IMR-90 (cell line): ENCODE data around the gene NLGN4X. TPM values are rescaled to one million over a fixed set of nuclear protein-coding genes. Genes with fewer than 3 reads are reported as not detected.

Experiments used
- ATAC-seq: fragments of 200-7000 bp; cut with Tn5 transposase; 2 replicates; pipeline ENCODE4 v1.9.1; 2020; ENCODE audit warnings: low read depth, mild to moderate bottlenecking, moderate library complexity
- BruUV-seq: library from RNA; stranded (reverse); fragments of 400-500 nt; replicated peaks from 2 replicates; lab custom pipeline; 2021; lab: Mats Ljungman, UMichigan
- CTCF ChIA-PET: fragments of 300-600 bp; formaldehyde crosslinking; extraction: SDS; loops from one replicate; lab custom pipeline; 2021; ENCODE audit warnings: antibody characterized with exemption; lab: Yijun Ruan, JAX
- POLR2A ChIA-PET: fragments of 300-600 bp; sonication (Branson Sonifier 250); formaldehyde crosslinking; loops from one replicate; lab custom pipeline; 2022; ENCODE audit warnings: antibody characterized with exemption; ENCODE audit not compliant: unreplicated experiment; lab: Charles Lee
- DNase-seq: peaks from one replicate; pipeline ENCODE4 v3.0.0; 2013
- H2AFZ ChIP-seq: replicated peaks from 2 replicates; pipeline ENCODE3; 2013; ENCODE audit warnings: low read length, mild to moderate bottlenecking; ENCODE audit not compliant: poor library complexity
- H2AK5ac ChIP-seq: 2 replicates; pipeline ENCODE4 v1.6.1; 2013; ENCODE audit warnings: low read depth, low read length, inconsistent platforms
- H2AK9ac ChIP-seq: replicated peaks from 2 replicates; pipeline ENCODE3; 2013; ENCODE audit warnings: mild to moderate bottlenecking, low read depth, low read length, moderate library complexity; ENCODE audit not compliant: poor library complexity
- H2BK120ac ChIP-seq: 2 replicates; pipeline ENCODE4 v1.6.1; 2013; ENCODE audit warnings: low read depth, low read length, inconsistent platforms
- H2BK15ac ChIP-seq: 3 replicates; pipeline ENCODE4 v1.6.1; 2013; ENCODE audit warnings: low read depth, low read length, inconsistent platforms
- H2BK20ac ChIP-seq: 2 replicates; pipeline ENCODE4 v1.6.1; 2013; ENCODE audit warnings: low read depth, mild to moderate bottlenecking, inconsistent platforms, low read length, moderate library complexity
- H2BK5ac ChIP-seq: 2 replicates; pipeline ENCODE4 v1.6.1; 2013; ENCODE audit warnings: mild to moderate bottlenecking, low read depth, low read length, inconsistent platforms; ENCODE audit not compliant: poor library complexity, severe bottlenecking
- H3K14ac ChIP-seq: replicated peaks from 2 replicates; pipeline ENCODE4 v1.6.1; 2013; ENCODE audit warnings: low read depth, low read length, inconsistent platforms
- H3K18ac ChIP-seq: 2 replicates; pipeline ENCODE4 v1.6.1; 2013; ENCODE audit warnings: low read depth, low read length, control low read depth
- H3K23ac ChIP-seq: 2 replicates; pipeline ENCODE4 v1.6.1; 2013; ENCODE audit warnings: low read depth, low read length, inconsistent platforms
- H3K27ac ChIP-seq: 2 replicates; pipeline ENCODE4 v1.5.1; 2013; ENCODE audit warnings: mild to moderate bottlenecking, control low read depth, low read length; ENCODE audit not compliant: insufficient read depth
- H3K27me3 ChIP-seq: 2 replicates; pipeline ENCODE4 v1.6.1; 2013; ENCODE audit warnings: low read length; ENCODE audit not compliant: control insufficient read depth, insufficient read depth
- H3K36me3 ChIP-seq: 2 replicates; pipeline ENCODE4 v1.6.1; 2013; ENCODE audit warnings: low read length, mixed read lengths; ENCODE audit not compliant: control insufficient read depth, insufficient read depth
- H3K4ac ChIP-seq: 2 replicates; pipeline ENCODE4 v1.6.1; 2013; ENCODE audit warnings: low read depth, low read length, inconsistent platforms
- H3K4me1 ChIP-seq: 2 replicates; pipeline ENCODE4 v1.6.1; 2013; ENCODE audit warnings: low read length, mixed read lengths; ENCODE audit not compliant: control insufficient read depth, insufficient read depth
- H3K4me2 ChIP-seq: 2 replicates; pipeline ENCODE4 v1.6.1; 2013; ENCODE audit warnings: low read depth, mild to moderate bottlenecking, control low read depth, low read length, moderate library complexity
- H3K4me3 ChIP-seq: 2 replicates; pipeline ENCODE4 v1.5.1; 2013; ENCODE audit warnings: low read depth, mild to moderate bottlenecking, control low read depth, low read length, moderate library complexity; ENCODE audit not compliant: insufficient read depth
- H3K56ac ChIP-seq: 2 replicates; pipeline ENCODE4 v1.6.1; 2013; ENCODE audit warnings: low read length, inconsistent platforms; ENCODE audit not compliant: insufficient read depth; ENCODE audit errors: extremely low read depth
- H3K79me1 ChIP-seq, 2 experiments: 2 replicates each; pipeline ENCODE4 v1.6.1; 2013; ENCODE audit warnings: low read length in 2 of 2, inconsistent platforms in 1 of 2, low read depth in 1 of 2
- H3K9ac ChIP-seq: 2 replicates; pipeline ENCODE4 v1.6.1; 2013; ENCODE audit warnings: low read depth, low read length, control low read depth
- H3K9me1 ChIP-seq: 2 replicates; pipeline ENCODE4 v1.6.1; 2013; ENCODE audit warnings: low read length, inconsistent platforms; ENCODE audit not compliant: insufficient read depth
- H3K9me3 ChIP-seq: 2 replicates; pipeline ENCODE4 v1.6.1; 2013; ENCODE audit warnings: low read length; ENCODE audit not compliant: control insufficient read depth, insufficient read depth
- H4K20me1 ChIP-seq: 2 replicates; pipeline ENCODE4 v1.6.1; 2013; ENCODE audit warnings: low read length, inconsistent platforms; ENCODE audit not compliant: insufficient read depth
- H4K5ac ChIP-seq: 2 replicates; pipeline ENCODE4 v1.6.1; 2013; ENCODE audit warnings: mild to moderate bottlenecking, low read depth, low read length, control low read depth
- H4K8ac ChIP-seq, 2 experiments: 2 replicates each; pipeline ENCODE4 v1.6.1; 2013; ENCODE audit warnings: low read depth in 2 of 2, low read length in 2 of 2, control low read depth in 1 of 2, inconsistent platforms in 1 of 2
- H4K91ac ChIP-seq: 2 replicates; pipeline ENCODE4 v1.6.1; 2013; ENCODE audit warnings: low read depth, low read length, inconsistent platforms; ENCODE audit not compliant: insufficient read depth
- BHLHE40 ChIP-seq: fragments of 150-350 bp; IDR thresholded peaks from 2 replicates; pipeline ENCODE4 v1.6.1; 2016; ENCODE audit warnings: mild to moderate bottlenecking, low read depth, low read length
- CEBPB ChIP-seq: IDR thresholded peaks from 2 replicates; pipeline ENCODE4 v1.6.1; 2012; ENCODE audit warnings: low read depth, low read length, improper control_type of control experiment
- CHD1 ChIP-seq: IDR thresholded peaks from 2 replicates; pipeline ENCODE4 v1.6.1; 2012; ENCODE audit warnings: low read depth, low read length, improper control_type of control experiment
- FOS ChIP-seq: fragments of 150-350 bp; IDR thresholded peaks from 2 replicates; pipeline ENCODE4 v1.6.1; 2016; ENCODE audit warnings: low read depth, low read length
- MAFK ChIP-seq: IDR thresholded peaks from 2 replicates; pipeline ENCODE4 v1.6.1; 2012; ENCODE audit warnings: low read depth, low read length, improper control_type of control experiment
- MAZ ChIP-seq: IDR thresholded peaks from 2 replicates; pipeline ENCODE4 v1.6.1; 2012; ENCODE audit warnings: low read depth, mild to moderate bottlenecking, low read length, improper control_type of control experiment, moderate library complexity, borderline replicate concordance
- MXI1 ChIP-seq: IDR thresholded peaks from 2 replicates; pipeline ENCODE4 v1.6.1; 2012; ENCODE audit warnings: low read depth, mild to moderate bottlenecking, low read length, moderate library complexity, borderline replicate concordance
- NFE2L2 ChIP-seq: fragments of 150-350 bp; IDR thresholded peaks from 2 replicates; pipeline ENCODE4 v1.6.1; 2016; ENCODE audit warnings: low read depth, mild to moderate bottlenecking, low read length
- POLR2A ChIP-seq: IDR thresholded peaks from 2 replicates; pipeline ENCODE4 v1.6.1; 2012; ENCODE audit warnings: mild to moderate bottlenecking, low read depth, low read length
- RAD21 ChIP-seq: IDR thresholded peaks from 2 replicates; pipeline ENCODE4 v1.6.1; 2012; ENCODE audit warnings: low read length, improper control_type of control experiment
- RCOR1 ChIP-seq: IDR thresholded peaks from 2 replicates; pipeline ENCODE4 v1.6.1; 2012; ENCODE audit warnings: mild to moderate bottlenecking, low read length, improper control_type of control experiment; ENCODE audit not compliant: insufficient replicate concordance
- SMC3 ChIP-seq: fragments of 150-350 bp; IDR thresholded peaks from 2 replicates; pipeline ENCODE4 v1.6.1; 2016; ENCODE audit warnings: low read depth, mild to moderate bottlenecking, antibody characterized with exemption, low read length, moderate library complexity
- WGBS, 2 experiments: methylation state at CpG; one replicate each; pipeline versions ENCODE4 v1.1.5 to v1.1.7; 2013; ENCODE audit warnings: missing lambda C conversion rate in 2 of 2; ENCODE audit not compliant: insufficient read length in 1 of 2; ENCODE audit errors: extremely low coverage in 2 of 2; 5-methylcytosine and 5-hydroxymethylcytosine counted together
- dilution Hi-C: fragments of 300-500 bp; cut with HindIII; formaldehyde crosslinking; loops from one replicate; pipeline ENCODE4 v1.14.3; 2018; ENCODE audit warnings: low sequenced_read_pairs; ENCODE audit not compliant: unreplicated experiment
- in situ Hi-C: fragments of 300-500 bp; cut with MboI; formaldehyde crosslinking; loops from 3 replicates; pipeline ENCODE4 v1.14.3; 2019; ENCODE audit warnings: low sequenced_read_pairs, inconsistent platforms, mixed read lengths
- intact Hi-C: fragments of 100-400 bp; cut with micrococcal nuclease; formaldehyde crosslinking; loops from 2 replicates; pipeline ENCODE4 v1.10.0; 2022
- polyA plus RNA-seq, 3 experiments: library from polyadenylated mRNA; depleted of rRNA; stranded (reverse); fragments of >200 nt; gene quantifications; 2 replicates each; pipeline ENCODE4 v1.2.3, GENCODE V29; 2012; ENCODE audit warnings: low replicate concordance in 1 of 3
- total RNA-seq: library from RNA; depleted of rRNA; stranded (reverse); fragments of >200 nt; gene quantifications from 2 replicates; pipeline ENCODE4 v1.2.3, GENCODE V29; 2012
- TF ChIP-seq, protein P1 (sequence below): fragments of 150-350 bp; IDR thresholded peaks from 2 replicates; pipeline ENCODE4 v1.6.1; 2016; ENCODE audit warnings: low read depth, mild to moderate bottlenecking, low read length, moderate library complexity, borderline replicate concordance
- TF ChIP-seq, protein P2 (sequence below): conservative IDR thresholded peaks from 2 replicates; pipeline ENCODE4 v1.5.1; 2012; ENCODE audit warnings: mild to moderate bottlenecking, low read depth, low read length, improper control_type of control experiment
- TF ChIP-seq, protein P3 (sequence below): fragments of 150-350 bp; IDR thresholded peaks from 2 replicates; pipeline ENCODE4 v1.6.1; 2017; ENCODE audit warnings: mild to moderate bottlenecking, antibody characterized with exemption, low read length, low read depth

The NLGN4X gene
- total and polyA plus RNA-seq, 2 of the 4 experiments (the other 2 are of a cell fraction), result not detected

DNA sequence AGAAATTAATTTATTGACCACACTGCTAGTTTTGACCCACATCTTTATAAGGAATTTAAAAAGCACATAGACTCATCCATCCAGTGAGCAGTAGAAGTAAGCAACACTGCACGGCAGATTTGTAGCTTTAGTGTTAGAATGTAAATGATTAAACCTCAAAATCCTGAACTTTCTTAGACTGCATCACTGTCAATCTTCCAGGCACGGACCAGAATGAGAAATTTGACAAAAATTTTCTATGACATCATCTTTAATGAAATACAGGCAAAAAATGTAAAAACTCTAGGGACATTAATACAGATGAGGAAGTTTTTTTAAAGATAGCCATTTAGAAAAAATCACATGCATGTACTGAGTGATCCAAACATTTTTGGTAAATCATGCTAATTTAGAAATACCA lies 29.2 kb downstream of the NLGN4X start:
- POLR2A ChIA-PET, result no interaction called here
- H4K5ac ChIP-seq, result no peak overlapping the region

More for the DNA sequence above, 29.2 kb downstream of the NLGN4X start:
- Histone ChIP-seq H3K4ac (no peak overlapping the region), H2AFZ (no peak overlapping the region), H2BK5ac (no peak overlapping the region), H3K4me2 (no peak overlapping the region), H3K9me1 (no peaks in the 10 kb centered on the region), H3K23ac (no peak overlapping the region), H2BK20ac (no peak overlapping the region), H2BK120ac (no peak overlapping the region), H3K79me1 (no peaks in the 10 kb centered on the region), H3K14ac (no peak overlapping the region), H4K20me1 (no peaks in the 10 kb centered on the region), H2AK9ac (no peak overlapping the region), H3K27me3 (no peaks in the 10 kb centered on the region), H3K4me1 (no peaks in the 10 kb centered on the region), H4K8ac (no peak overlapping the region), H3K27ac (no peak overlapping the region), H2BK15ac (no peak overlapping the region), H3K9me3 (peaks cover 11% of the 10 kb centered on the region), H2AK5ac (no peak overlapping the region), H4K91ac (no peak overlapping the region), H3K4me3 (no peak overlapping the region), H3K9ac (no peak overlapping the region), H3K18ac (no peak overlapping the region), H3K36me3 (no peaks in the 10 kb centered on the region), H3K56ac (no peak overlapping the region)
- intact Hi-C loops, result no loop called here
- dilution Hi-C loops, result no loop called here
- ATAC-seq (no peak), DNase-seq (no peak)
- no CpG with 5 or more reads among the region's 2 CpGs for WGBS, 2 experiments
- TF ChIP-seq NFE2L2 (no peak), MXI1 (no peak), BHLHE40 (no peak), MAFK (no peak), RCOR1 (no peak), CEBPB (no peak), RAD21 (no peak), FOS (no peak), CHD1 (no peak), SMC3 (no peak), MAZ (no peak), POLR2A (no peak)
- TF ChIP-seq, protein P1, sequence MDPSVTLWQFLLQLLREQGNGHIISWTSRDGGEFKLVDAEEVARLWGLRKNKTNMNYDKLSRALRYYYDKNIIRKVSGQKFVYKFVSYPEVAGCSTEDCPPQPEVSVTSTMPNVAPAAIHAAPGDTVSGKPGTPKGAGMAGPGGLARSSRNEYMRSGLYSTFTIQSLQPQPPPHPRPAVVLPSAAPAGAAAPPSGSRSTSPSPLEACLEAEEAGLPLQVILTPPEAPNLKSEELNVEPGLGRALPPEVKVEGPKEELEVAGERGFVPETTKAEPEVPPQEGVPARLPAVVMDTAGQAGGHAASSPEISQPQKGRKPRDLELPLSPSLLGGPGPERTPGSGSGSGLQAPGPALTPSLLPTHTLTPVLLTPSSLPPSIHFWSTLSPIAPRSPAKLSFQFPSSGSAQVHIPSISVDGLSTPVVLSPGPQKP, result no peak
- TF ChIP-seq, protein P2, sequence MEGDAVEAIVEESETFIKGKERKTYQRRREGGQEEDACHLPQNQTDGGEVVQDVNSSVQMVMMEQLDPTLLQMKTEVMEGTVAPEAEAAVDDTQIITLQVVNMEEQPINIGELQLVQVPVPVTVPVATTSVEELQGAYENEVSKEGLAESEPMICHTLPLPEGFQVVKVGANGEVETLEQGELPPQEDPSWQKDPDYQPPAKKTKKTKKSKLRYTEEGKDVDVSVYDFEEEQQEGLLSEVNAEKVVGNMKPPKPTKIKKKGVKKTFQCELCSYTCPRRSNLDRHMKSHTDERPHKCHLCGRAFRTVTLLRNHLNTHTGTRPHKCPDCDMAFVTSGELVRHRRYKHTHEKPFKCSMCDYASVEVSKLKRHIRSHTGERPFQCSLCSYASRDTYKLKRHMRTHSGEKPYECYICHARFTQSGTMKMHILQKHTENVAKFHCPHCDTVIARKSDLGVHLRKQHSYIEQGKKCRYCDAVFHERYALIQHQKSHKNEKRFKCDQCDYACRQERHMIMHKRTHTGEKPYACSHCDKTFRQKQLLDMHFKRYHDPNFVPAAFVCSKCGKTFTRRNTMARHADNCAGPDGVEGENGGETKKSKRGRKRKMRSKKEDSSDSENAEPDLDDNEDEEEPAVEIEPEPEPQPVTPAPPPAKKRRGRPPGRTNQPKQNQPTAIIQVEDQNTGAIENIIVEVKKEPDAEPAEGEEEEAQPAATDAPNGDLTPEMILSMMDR, result no peak
- TF ChIP-seq, protein P3, sequence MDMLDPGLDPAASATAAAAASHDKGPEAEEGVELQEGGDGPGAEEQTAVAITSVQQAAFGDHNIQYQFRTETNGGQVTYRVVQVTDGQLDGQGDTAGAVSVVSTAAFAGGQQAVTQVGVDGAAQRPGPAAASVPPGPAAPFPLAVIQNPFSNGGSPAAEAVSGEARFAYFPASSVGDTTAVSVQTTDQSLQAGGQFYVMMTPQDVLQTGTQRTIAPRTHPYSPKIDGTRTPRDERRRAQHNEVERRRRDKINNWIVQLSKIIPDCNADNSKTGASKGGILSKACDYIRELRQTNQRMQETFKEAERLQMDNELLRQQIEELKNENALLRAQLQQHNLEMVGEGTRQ, result no peak
- BruUV-seq, result no TSS peak
- in situ Hi-C loops, result no loop called here
- CTCF ChIA-PET, result no interaction called here
